ENCODE measurements around the gene TAF4.
"Not testable (repeated sequence)": the region's sequence is repeated elsewhere in the genome, so short reads cannot be mapped to it uniquely, and the experiment has no call there.

TAF4 gene

DNA sequence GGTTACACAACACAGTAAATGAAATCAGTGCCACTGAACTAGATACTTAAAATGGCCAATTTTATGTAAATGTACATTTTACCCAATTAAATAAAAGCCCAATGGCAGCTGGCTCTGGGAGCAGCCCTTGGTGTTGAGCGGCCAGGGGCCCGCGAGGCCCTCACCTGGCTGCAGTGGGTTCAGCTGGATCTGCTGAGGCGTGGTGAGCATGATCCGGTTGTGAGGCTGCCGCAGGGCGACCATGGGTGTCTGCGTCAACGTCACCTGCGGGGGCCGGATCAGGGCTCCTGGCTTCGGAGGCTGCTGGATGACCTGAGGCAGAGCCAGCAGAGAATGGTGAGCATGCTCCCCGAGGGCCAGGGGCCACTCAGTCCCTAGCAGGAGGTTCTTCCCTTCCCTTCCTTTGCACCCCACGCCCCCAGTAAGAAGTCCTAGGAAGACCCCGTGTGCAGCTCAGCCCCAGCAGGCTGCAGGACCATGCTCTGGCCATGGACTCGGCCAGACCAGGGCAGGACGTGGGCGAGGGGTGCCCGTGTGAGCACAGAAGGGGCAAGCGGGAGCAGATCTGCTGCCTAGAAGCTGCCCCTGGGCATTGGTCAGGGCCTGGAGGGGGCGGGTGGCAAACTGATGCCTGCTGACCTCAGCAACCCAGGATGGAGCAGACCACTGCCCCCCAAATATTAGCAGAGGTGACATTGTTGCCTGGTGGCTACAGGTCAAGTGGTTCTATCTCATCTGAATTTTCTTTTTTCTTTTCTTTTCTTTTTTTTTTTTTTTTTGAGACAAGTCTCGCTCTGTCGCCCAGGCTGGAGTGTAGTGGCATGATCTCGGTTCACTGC lies 61.9 kb downstream of the TAF4 start:
- no peak for DNase-seq (ENCODE audit: low spot score)

DNA sequence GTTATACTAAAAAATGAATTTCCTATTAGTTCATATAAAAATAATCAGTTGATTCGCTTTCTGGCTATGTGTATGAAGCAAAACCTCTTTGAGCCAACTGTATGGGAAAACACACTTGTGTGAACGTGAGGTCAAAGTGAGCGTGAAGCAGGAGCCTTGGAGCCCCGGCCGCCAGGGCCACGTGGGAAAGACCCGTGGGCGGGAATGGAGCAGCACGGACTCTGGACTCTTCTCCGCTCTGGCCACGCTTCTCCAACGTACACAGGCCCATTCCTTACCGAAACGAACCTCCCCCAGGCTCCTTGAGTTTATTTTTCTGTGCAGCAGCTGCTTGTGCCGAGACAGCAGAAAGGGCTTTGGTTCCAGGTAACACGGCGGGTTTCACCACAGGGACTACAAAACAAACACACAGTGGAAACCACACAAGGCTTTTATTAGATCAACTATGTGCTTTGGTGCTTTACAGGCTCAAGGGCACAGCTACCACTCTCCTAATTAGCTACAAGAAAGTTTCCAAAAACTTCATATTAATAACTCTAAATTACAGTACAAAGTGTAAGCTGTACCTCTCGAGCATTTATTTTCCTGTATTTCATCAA lies 62.7 kb downstream of the TAF4 start:
- no peak for DNase-seq (ENCODE audit: low spot score)

DNA sequence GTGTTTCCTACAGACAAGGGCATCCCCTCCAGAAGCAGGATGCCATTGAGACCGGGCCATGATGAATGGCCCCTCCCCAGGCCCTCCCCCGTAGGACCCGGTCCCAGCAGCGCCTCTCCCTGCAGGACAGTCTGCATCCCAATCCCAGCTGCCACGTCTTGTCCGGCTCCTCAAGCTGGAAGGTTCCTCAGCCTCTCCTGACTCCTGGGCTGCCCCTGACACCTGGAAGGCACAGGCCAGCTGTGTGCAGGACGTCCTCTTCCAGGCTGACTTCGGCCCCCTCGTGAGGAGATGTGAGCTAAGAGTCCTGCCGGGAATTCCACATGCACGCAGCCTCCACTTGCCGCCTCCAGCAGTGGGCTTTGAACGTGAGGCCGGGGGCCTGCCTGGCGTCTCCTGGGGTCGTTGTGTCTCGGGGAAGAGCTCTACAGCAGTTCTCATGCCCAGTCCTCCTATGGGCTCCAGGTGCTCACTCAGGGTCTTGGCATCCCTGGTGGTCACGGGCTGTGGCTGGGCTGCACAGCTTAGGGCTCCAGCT lies 64.4 kb downstream of the TAF4 start:
- DNase-seq (ENCODE audit: low spot score): no peak

DNA sequence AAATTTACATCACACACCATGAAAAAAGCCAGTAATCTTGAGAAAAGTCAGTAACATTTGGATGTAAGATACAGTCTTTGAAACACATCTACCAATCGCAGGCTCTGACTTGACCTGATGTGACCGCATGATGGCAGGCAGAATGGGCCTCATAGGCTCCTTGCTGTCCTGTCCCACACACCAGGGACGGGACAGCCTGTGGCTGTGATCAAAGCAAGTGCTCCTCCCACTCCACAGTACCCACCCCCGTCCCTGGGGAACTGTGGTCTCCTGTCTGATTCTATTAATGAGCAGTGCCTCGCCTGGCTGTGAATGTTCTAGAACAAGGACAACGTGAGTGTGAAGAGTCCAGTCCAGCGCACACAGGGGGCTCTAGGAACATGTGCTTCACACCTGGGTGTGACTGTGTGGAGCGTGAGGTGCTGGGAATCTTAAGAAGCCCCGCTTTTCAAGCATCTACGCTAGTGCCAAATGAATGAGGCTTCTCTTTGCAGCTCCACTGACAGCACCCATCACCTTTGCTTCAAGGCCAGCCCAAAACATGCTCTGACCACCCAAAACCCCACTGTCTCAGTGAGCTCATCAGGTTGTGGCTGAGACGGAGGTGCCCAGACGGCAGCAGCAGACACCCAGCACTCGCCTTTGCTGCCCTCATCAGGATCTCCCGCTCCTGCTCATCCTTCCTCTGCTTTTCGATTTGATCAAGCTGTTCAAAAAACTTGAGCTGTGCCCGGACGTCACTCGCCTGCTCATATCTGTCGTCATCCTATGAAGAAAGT lies 67.1 kb downstream of the TAF4 start:
- DNase-seq (ENCODE audit: low spot score): no peak

DNA sequence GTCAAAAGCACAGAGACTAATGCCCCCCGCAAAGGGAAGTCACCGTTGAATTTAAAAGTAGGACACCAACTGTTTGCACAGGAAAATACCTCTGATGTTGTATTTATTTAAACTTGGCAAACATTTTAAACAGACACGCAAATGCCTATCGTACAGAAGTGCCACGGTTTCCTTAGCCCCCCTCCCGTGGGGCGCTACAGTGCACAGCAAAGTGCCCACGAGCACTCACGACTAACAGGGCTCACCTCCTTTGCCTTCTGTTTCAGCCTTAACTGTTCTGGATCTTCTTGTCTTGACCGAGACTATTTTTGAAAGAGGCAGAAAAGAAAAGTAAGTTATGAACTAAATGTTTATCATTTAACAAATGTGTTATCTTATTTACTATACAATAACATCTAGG lies 67.8 kb downstream of the TAF4 start:
- no peak for DNase-seq (ENCODE audit: low spot score)

DNA sequence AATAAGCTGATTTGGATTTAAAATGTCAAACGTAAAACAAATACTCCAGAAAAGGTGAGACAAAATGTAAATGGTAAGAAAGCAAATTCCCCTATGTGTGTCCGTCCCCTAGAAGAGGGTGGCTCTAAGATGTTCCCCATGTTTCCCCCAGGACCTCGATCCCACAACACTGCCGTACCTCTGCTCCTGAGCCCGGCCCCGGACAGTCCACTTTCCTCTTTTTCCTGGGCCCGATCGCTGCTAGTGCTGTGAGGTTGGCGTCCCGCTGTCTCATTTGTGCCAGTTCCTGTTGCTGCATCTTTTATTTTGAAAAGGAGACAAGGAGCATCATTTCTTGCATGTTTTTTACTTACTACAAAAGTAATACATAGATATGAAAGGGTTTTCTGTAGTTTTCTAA lies 68.3 kb downstream of the TAF4 start:
- no peak for DNase-seq (ENCODE audit: low spot score)

DNA sequence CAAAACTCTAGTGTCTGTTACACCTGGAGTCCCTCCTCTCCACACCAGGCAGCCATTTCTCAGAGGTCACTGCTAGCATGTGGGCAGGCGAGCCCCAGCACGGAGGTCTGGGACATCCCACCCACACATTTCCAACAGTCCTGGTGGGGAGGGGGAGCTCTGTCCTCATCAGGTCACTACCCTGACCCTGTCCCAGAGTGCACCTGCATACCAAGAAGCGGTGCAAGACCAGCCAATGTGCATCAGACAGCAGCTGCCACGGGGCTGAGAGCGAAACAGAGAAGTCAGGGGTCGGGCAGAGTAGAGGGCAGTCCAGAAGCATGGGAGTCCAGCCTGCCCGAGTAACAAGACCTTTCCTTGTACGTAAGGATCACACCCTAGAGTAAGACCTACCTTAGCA lies 71.1 kb downstream of the TAF4 start:
- no peak for DNase-seq (ENCODE audit: low spot score)

DNA sequence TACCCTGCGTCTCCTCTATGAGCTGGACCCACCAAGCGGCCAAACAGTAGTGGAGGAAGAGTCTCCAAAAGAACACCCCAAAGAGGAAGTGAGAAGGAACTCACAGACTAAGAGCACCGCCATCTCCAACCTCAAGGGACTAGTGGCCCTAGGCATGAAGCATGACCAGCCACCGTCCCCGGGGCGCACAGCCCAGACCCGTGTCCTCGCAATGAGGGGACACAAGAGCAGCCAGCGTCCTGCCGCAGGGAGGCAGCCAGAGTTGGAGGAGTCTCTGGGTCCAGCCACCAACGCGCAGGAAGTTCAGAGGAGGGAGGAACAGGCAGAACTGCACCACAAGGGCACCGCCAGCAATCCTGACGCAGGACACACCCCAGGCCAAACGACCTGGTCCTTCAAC lies 72.6 kb downstream of the TAF4 start:
- no peak for DNase-seq (ENCODE audit: low spot score)

DNA sequence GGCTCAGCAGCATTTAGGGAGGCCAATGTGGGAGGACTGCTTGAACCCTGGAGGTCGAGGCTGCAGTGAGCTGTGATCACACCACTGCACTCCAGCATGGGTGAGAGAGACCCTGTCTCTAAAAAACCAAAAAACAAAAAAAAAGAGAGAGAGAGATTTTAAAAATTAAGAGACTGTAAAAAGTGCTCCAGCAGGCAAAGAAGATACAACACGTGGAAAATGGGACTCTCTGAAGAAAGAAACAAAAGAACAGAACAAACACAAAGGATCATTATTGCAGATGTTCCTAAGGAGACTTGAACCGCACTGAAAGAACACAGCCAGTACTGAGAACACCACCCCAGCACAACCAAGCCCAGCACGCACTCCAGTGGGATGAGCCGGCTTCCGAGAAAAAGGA lies 74.2 kb downstream of the TAF4 start:
- no peak for DNase-seq (ENCODE audit: low spot score)

DNA sequence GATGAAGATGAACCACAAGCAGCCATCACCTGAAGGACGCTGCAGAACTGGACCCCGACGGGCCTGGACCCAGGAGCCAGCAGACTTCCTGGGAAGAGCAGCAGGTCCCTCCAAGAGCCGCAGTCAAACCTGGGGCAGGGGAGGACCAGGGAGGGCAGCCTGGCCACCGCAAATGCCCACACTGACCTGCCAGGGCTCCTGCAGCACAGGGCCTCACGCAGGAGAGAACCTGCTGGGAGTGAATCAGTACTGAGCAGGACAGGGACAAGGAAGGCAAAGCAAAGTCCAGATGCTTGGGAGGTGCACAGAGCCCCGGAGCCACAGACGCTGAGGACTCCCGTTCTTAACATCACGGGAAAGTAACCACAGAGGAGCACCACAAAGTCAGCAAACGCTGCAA lies 75.2 kb downstream of the TAF4 start:
- no peak for DNase-seq (ENCODE audit: low spot score)

DNA sequence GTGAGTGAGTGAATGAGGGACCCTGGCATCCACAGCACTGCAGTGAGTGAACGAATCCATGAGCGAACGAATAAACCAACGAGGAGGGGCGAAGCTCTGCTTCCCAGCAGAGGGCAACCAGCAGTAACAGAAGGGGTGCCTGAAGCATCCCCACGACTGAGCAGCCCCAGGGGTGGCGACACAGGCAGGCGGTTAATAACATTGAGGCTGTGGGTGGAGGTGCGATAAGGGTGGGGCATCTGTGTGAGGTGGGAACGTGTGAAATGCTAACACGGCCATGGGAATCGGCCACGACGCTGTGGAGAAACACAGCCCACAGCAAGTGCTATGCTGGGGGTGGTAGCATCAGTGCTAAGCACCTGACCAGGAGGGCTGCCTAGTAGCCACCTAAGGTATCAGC lies 75.9 kb downstream of the TAF4 start:
- no peak for DNase-seq (ENCODE audit: low spot score)

DNA sequence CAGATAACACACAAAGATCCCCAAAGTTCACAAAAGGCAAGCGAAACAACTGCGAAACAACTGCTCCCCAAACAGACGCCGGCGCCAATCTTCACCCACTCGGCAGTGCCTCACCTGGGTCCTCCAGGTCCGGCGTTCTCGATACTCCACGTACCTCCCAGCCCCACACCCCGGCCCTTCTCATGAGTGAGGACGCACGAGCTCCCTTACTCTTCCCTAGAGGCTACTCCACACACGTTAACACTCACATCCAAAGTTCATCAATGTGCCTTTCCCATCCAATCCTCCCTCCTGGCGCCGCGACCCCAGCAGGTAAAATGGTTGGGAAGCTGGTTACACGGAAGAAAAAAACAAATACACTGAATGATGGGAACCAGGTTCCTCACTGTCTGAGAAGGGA lies 77.0 kb downstream of the TAF4 start:
- DNase-seq (ENCODE audit: low spot score): no peak

DNA sequence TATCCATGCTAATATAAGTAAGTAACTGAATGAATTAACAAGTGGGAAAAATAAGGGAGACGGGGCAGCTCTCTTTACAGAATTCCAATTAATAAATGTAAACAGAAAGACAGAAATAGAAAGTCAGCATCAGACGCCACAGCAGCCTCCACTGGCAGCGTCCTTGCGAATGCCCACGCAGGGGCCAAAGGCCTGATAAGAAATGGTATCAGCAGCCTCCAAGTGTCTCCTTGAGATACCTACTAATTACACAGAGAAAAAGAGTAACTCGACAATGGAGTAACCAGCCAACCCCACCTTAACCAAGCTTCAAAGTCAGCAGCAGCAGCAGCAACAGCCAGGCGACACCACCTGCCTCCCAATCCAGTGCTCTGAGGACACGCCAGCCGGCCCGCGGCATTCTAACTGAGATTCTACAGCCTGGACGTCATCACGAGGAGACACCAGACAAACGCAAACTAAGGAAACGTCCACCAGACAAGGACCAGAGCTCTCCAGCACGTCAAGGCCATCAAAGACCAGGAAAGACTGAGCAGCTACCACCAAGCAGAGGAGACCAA lies 78.8 kb downstream of the TAF4 start:
- no peak for DNase-seq (ENCODE audit: low spot score)

DNA sequence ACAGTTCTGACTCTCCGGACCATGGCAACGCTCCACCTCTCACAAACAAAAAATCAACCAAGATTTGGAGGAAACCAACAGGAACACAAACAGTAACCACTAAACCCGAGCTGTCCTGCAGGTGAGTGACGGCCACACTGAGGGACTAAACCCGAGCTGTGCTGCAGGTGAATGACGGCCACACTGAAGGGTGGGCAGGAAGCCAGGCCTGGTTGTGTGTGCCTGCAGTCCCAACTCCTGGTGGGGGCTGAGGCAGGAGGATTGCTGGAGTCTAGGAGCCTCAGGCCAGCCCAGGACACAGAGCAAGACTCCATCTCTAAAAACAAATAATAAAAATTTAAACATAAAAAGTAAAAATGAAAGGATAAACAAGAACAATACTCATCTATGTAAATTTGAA lies 80.6 kb downstream of the TAF4 start:
- no peak for DNase-seq (ENCODE audit: low spot score)

DNA sequence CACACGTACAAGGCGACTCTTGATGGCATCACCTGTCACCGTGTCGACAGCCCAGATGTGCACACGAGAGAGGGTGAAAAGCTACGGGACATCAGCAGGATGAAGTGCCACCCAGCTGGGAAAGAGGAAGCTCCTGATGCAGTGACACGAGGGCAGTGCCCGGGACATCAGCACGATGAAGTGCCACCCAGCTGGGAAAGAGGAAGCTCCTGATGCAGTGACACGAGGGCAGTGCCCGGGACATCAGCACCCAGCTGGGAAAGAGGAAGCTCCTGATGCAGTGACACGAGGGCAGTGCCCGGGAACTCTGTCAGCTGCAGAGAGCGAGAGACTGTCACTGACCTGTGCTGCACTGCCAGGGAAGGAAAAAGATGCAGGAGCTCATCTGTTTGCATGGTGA lies 81.2 kb downstream of the TAF4 start:
- DNase-seq (ENCODE audit: low spot score): not testable (repeated sequence)

DNA sequence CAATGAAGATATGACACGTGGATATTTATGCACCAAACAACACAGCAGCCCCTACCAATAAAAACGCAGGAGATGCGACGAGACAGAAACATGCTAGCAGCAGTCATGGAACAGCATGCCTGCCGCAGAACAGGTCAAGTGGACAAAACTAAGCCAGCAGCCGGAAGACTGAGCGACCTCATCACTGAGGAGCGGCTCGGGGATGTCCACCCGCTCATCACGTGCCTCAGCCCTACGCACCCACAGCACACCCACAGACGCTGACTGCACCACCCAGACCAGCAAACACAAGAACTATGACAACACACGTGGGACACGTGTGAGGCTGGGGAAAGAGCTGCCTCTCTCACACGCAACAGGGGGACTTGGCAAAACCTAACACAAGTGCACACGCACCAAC lies 81.7 kb downstream of the TAF4 start:
- no peak for DNase-seq (ENCODE audit: low spot score)

DNA sequence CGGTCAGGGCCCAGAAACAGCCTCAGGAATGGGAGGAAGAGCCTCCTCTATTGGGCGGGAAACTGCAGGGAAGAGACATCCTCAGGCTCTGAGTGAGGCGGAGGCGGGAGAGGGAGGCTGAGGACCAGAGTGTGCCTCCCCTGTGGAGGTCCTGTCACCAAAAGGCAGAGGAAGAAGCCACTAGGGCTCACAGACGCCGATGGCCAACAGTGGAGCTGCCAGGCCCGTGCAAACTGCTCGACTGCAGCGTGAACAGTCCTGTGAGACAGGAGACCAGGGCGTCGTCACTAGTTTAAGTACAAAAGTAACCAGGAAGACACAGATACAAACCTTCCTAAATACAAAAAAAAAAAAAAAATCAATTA lies 82.7 kb downstream of the TAF4 start:
- no peak for DNase-seq (ENCODE audit: low spot score)

DNA sequence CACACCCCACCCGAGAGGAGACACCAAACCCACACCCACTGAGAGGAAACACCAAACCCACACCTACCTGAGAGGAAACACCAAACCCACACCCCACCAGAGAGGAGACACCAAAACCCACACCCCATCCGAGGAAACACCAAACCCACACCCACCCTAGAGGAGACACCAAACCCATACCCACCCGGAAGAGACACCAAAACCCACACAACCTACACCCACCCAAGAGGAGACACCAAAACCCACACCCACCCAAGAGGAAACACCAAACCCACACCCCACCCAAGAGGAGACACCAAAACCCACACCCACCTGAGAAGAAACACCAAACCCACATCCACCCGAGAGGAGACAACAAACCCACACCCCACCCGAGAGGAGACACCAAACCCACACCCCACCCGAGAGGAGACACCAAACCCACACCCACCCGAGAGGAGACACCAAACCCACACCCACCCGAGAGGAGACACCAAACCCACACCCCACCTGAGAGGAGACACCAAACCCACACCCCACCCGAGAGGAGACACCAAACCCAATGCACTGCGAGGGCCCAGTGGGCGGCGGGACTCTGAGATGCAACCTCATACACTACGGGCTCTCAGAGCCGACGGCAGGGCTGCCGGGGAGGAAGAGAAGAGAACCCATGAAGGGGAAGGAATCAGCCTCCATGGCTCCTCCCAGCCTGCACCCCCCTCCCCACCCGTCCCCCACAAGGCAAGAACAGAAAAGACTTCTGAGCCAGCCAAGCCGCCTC lies 83.3 kb downstream of the TAF4 start:
- DNase-seq (ENCODE audit: low spot score): no peak

DNA sequence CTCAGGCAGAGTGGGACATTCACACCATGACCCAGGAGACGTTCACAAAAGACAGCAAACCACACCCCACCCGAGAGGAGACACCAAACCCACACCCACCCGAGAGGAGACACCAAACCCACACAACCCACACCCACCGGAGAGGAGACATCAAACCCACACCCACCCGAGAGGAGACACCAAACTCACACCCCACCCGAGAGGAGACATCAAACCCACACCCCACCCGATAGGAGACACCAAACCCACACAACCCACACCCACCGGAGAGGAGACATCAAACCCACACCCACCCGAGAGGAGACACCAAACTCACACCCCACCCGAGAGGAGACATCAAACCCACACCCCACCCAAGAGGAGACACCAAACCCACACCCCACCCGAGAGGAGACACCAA lies 84.0 kb downstream of the TAF4 start:
- not testable (repeated sequence) for DNase-seq (ENCODE audit: low spot score)

DNA sequence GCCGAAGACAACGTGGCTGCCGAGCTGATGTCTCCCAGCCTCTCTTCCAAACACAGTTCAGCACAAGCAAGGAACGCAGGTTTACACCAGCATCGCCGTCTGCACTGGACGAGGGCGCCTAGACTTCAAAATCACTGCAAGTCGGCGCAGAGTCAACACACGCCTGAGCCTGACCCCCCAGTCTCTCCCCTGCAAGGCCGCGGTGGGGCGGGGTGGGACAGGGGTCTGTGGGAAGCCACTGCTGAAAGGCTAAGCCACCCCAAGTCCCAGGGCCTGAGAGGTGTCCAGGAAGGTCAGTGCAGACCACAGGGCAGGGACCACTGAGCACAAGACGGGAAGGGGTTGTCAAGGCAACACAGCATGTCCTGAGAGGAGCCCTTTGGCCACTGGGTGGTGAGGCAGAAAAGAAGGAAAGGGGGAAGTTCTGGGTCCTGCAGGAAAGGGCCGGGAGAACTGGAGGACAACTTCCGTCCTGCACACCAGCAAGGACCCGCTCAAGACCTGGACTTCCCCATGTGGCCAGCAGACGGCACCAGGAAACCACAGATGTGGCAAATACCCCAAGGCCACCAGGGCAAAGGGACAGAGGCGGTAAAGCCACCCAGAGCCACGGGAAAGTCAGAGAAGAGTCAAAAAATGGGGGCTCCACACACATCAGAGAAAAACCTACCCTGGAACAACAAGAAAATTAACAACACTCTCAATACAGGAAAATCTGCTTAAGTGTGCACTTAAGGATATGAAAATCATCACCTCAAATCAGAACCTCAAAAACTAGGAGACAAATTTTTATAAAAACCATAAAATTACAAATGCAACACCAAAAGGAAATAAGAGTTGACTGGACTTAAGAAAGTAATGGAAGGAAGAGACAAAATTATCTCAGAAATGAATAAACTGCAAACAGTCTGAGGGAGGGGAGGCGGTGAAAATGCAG lies 84.8 kb downstream of the TAF4 start:
- DNase-seq (ENCODE audit: low spot score): peak; percentile 9

All from hematopoietic multipotent progenitor cell treated with erythropoietin and hydrocortisone succinate and interleukin-3 and kit ligand, for 17 days (in vitro differentiated cells).